HG02870 (cell line): ENCODE results near the gene CSK.

Experiments
- ATAC-seq: cut with Tn5 transposase; IDR thresholded peaks from one replicate; pipeline ENCODE4 v1.9.1; 2021; ENCODE audit warnings: mild to moderate bottlenecking, moderate library complexity; ENCODE audit not compliant: unreplicated experiment

CSK gene

GRCh38 chr15:74840851-74841775, 59.2 kb downstream of the CSK start:
- no peak for ATAC-seq

DNA sequence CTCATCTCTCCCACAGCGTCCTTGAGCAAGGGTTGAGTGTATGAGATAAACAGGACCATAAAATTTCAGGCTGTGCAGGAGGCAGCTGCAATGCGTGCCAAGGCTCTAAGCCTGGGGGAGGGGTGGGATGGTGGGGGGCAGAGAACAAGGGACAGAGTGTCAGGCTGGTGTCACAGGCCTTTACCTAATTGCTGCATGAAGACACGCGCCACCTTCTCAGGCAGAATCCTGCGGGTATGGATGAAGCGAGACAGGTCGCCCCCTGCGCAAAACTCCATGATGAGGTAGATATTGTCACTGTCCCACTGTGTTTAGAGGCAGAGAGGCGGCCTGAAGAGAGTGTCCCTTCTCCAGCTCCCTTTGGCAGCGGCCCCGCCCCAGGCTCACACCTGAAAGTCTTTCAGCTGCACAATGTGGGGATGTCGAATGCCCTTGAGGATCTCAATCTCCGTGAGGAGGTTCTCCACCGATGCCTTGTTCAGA, 60.1 kb downstream of the CSK start:
- ATAC-seq: no peak

GRCh38 chr15:74842581-74843444, 60.9 kb downstream of the CSK start, which contains the start of gene ULK3:
Gene ULK3 (minus strand): TSS chr15:74843156. CDS start chr15:74843105, 51 bp downstream.
- ATAC-seq: peak; percentile 75

- ATAC-seq: no peak
These were observed 61.6 kb downstream of the CSK start for GRCh38 chr15:74843445-74843828.

GRCh38 chr15:74843891-74844299, 62.0 kb downstream of the CSK start:
- no peak for ATAC-seq

DNA sequence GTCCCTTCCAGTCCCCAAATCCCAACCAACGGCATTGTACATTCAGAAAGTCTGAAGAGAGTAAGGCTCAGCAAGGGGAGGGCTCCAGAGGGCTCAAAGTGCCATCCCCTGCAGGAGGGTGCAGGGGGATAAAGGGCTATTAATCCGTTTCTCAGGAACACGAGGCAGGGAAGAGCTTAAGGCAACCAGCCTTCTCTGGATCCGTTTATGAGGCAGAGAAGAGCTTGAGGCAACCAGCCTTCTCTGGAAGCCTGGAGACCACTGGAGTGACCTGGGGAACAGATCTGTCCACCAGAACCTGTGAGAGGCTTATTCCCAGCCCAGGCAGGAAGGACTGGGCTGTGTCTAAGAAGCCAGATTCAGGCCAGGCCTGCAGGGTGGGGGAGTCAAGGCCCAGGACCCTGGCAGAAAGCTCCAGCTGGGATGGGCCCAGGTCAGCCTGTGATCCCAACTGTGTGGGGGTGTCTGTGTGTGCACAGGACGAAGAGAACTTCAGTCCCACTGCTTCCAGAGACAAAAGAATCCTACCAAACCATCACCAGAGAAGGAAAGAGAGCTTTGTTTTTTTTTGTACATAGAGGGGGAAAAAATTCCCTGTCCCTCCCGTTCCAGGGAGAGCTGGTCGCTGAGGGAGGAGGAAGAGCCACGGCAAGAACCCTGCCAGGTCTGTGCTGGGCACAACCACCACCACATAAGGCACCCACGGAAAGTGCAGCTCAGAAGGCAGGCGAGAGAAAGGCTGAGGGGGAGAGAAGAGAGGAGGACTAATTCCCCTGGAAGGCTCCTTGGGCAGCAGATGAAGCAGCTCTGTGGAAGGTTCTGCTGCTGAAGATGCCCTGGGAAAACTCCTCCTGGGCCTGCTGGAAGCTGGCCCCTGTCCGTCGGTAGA, 62.7 kb downstream of the CSK start:
- ATAC-seq: no peak

DNA sequence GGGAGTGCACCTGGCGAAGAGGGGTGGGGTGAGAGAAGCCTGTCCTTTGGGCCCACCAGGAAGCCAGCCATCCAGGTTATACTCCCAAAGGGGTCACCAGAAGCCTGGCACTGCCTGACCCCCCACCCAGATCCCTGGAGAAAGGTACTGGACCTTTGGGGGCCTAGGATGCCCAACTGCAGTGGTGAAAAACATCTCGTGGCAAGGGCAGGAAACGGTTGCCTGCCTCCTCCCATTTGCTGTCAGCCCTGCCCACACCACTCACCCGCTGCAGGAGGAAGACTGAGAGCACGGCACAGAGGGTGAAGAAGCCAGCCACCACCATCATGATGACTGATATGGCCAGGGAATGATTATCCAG, 63.3 kb downstream of the CSK start:
- ATAC-seq: no peak

DNA sequence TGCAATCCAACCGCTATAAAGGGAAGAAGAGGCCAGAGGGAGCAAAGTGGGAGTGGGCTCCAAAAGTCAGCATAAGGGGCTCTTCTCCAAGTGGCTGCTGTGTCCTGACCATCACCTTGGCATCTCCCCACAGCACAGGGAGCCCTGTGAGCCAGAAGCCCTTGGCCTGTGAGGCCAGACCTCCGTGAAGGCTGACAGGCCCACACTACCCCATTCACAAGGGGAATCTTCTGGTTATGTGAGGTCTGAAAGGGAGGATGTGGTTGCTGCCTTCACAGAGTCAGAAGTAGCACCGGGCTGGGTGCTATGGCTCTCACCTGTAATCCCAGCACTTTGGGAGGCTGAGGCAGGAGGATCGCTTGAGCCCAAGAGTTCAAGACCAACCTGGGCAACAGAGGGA, 63.7 kb downstream of the CSK start:
- no peak for ATAC-seq

GRCh38 chr15:74847432-74847831, 65.6 kb downstream of the CSK start:
- ATAC-seq: no peak

GRCh38 chr15:74850393-74850792, 68.5 kb downstream of the CSK start:
- ATAC-seq: no peak

- ATAC-seq: no peak
These were observed 70.1 kb downstream of the CSK start for GRCh38 chr15:74851960-74852359.
